K562 (cell line): ENCODE data around the gene P2RY4. TPM values are rescaled to one million over a fixed set of nuclear protein-coding genes. Genes with fewer than 3 reads are reported as not detected.
A peak's percentile ranks its signal among the peaks of the same experiment; 100 is the strongest.

Experiments used
- CBX1 ChIP-seq: sonication (generic); IDR thresholded peaks from 2 replicates; pipeline ENCODE4 v1.6.1; 2016; ENCODE audit warnings: antibody characterized with exemption, low read depth, mild to moderate bottlenecking
- CCNT2 ChIP-seq: IDR thresholded peaks from 2 replicates; pipeline ENCODE4 v1.6.1; 2011; ENCODE audit warnings: borderline replicate concordance, low read depth, mild to moderate bottlenecking, moderate library complexity, mixed read lengths, low read length; ENCODE audit not compliant: insufficient read length; ENCODE audit errors: extremely low read depth
- CTBP1 ChIP-seq: fragments of 450-650 bp; IDR thresholded peaks from 2 replicates; pipeline ENCODE4 v1.6.1; 2016; ENCODE audit warnings: borderline replicate concordance
- E2F4 ChIP-seq: sonication (generic); formaldehyde crosslinking; IDR thresholded peaks from 2 replicates; pipeline ENCODE4 v1.8.0; 2022; ENCODE audit warnings: mild to moderate bottlenecking, low read depth, missing genetic modification reagents
- KDM2B ChIP-seq: fragments of 250-450 bp; sonication (Bioruptor Pico); IDR thresholded peaks from 2 replicates; pipeline ENCODE4 v1.8.0; 2021; ENCODE audit warnings: mild to moderate bottlenecking, moderate library complexity
- L3MBTL2 ChIP-seq: fragments of 450-650 bp; IDR thresholded peaks from 2 replicates; pipeline ENCODE4 v1.6.1; 2016; ENCODE audit warnings: mild to moderate bottlenecking, moderate library complexity
- MCM5 ChIP-seq: fragments of 450-650 bp; IDR thresholded peaks from 2 replicates; pipeline ENCODE4 v1.6.1; 2016; ENCODE audit warnings: low read depth
- POLR2AphosphoS5 ChIP-seq: IDR thresholded peaks from 2 replicates; pipeline ENCODE4 v1.6.1; 2011; ENCODE audit warnings: mild to moderate bottlenecking, low read depth, low read length, moderate library complexity; ENCODE audit not compliant: control insufficient read depth, insufficient read depth
- POLR2G ChIP-seq: fragments of 200-400 bp; formaldehyde crosslinking; IDR thresholded peaks from 2 replicates; pipeline ENCODE4 v1.6.1; 2017; ENCODE audit warnings: low read depth, mild to moderate bottlenecking, antibody characterized with exemption, low read length, moderate library complexity
- POLR3A ChIP-seq: IDR thresholded peaks from 2 replicates; pipeline ENCODE4 v1.6.1; 2011; ENCODE audit warnings: borderline replicate concordance, mild to moderate bottlenecking, moderate library complexity; ENCODE audit not compliant: insufficient read length, insufficient read depth; ENCODE audit errors: extremely low read depth
- RERE ChIP-seq: sonication (generic); formaldehyde crosslinking; IDR thresholded peaks from 2 replicates; pipeline ENCODE4 v1.8.0; 2023; ENCODE audit warnings: missing genetic modification reagents, mild to moderate bottlenecking, borderline replicate concordance
- SETDB1 ChIP-seq: IDR thresholded peaks from one replicate; pipeline ENCODE4 v1.6.1; 2012; ENCODE audit warnings: low read length, control low read depth, inconsistent platforms
- XRCC4 ChIP-seq: IDR thresholded peaks from one replicate; pipeline ENCODE4 v1.6.1; 2011; ENCODE audit not compliant: insufficient read depth, insufficient read length; ENCODE audit errors: extremely low read depth
- ZBTB11 ChIP-seq, 3 experiments: fragments of 200-800 bp in 1 of 3; fragments of 250-450 bp in 1 of 3; fragments of 450-650 bp in 1 of 3; sonication (Bioruptor Pico) in 1 of 3; sonication (Bioruptor generic) in 1 of 3; formaldehyde crosslinking in 1 of 3; IDR thresholded peaks; 2 replicates each; pipeline versions ENCODE4 v1.6.1 to v1.8.0; 2016 to 2022; ENCODE audit warnings: mild to moderate bottlenecking in 2 of 3, missing genetic modification characterization in 2 of 3, missing compliant biosample characterization in 1 of 3, moderate library complexity in 1 of 3
- ZKSCAN8 ChIP-seq: fragments of 200-800 bp; sonication (Bioruptor generic); IDR thresholded peaks from 2 replicates; pipeline ENCODE4 v1.6.1; 2016; ENCODE audit warnings: missing genetic modification characterization, missing compliant biosample characterization
- polyA plus RNA-seq, 8 experiments: library from polyadenylated mRNA; depleted of rRNA in 4 of 8; stranded (reverse) in 5 of 8; unstranded in 3 of 8; fragments of >200 nt; fragmentation: Nextera tagmentation in 2 of 8; fragmentation: Illumina TruSeq in 1 of 8; extraction: Ambion mirVana in 2 of 8; extraction: Trizol in 1 of 8; gene quantifications; 2 replicates each; pipeline versions ENCODE4 v1.2.1 to v1.2.3, GENCODE V29; 2011 to 2014; ENCODE audit warnings: inconsistent platforms in 1 of 8, missing spikeins in 1 of 8
- total RNA-seq, 7 experiments: library from RNA; depleted of rRNA in 6 of 7; stranded (reverse); fragments of >200 nt in 6 of 7; fragmentation: Illumina TruSeq in 2 of 7; extraction: Trizol in 2 of 7; gene quantifications; 2 replicates each; pipeline versions ENCODE4 v1.2.1 to v1.2.3, GENCODE V29; 2011 to 2021; ENCODE audit warnings: low replicate concordance in 1 of 7

Gene P2RY4
- total and polyA plus RNA-seq, 9 of the 15 experiments (the other 6 are each of a cell fraction or from before 2014, with no cell fraction given), result not detected

GRCh38 chrX:70289793-70290770, 30.1 kb upstream of the P2RY4 start, which contains the start of the genes KIF4A and PDZD11 (continued):
- TF ChIP-seq POLR2AphosphoS5, result peak; percentile 76
- no peak for TF ChIP-seq SETDB1
- TF ChIP-seq ZKSCAN8, result no peak
- TF ChIP-seq CCNT2, result peak; percentile 27
- no peak for TF ChIP-seq POLR3A
- 0 out of 2 replicates have a peak, but pooled peaks have one; percentile 32 for TF ChIP-seq CBX1
- no peak for TF ChIP-seq RERE (CRISPR knock-in tag)
- TF ChIP-seq L3MBTL2, result peak; percentile 14; the same call in 1 of the 2 replicates
- TF ChIP-seq KDM2B (CRISPR knock-in tag), result no peak
- TF ChIP-seq XRCC4, result no peak
- peak in 2 of 3 experiments; percentile 69 to 92; a peak in 4 of 6 replicates for TF ChIP-seq ZBTB11 (CRISPR knock-in tag; IDR thresholded peaks at IDR 0.05)
- TF ChIP-seq CTBP1, result no peak
- TF ChIP-seq E2F4 (CRISPR knock-in tag), result peak; percentile 97
- peak; percentile 93 for TF ChIP-seq POLR2G
- no peak for TF ChIP-seq MCM5
